Neuronal stem cell (in vitro differentiated cells): Measurements from ENCODE around the gene UNC5C.

Experiments
- DNase-seq: peaks from one replicate; pipeline ENCODE4 v3.0.0-alpha.2; 2013; ENCODE audit warnings: low spot score
- H2AFZ ChIP-seq: one replicate; pipeline ENCODE4 v1.6.1; 2013; ENCODE audit warnings: mild to moderate bottlenecking, low read length, inconsistent platforms
- H2AK5ac ChIP-seq: 2 replicates; pipeline ENCODE4 v1.6.1; 2013; ENCODE audit warnings: low read depth, mild to moderate bottlenecking, inconsistent platforms, low read length, moderate library complexity, mixed read lengths
- H2BK120ac ChIP-seq: 2 replicates; pipeline ENCODE4 v1.6.1; 2013; ENCODE audit warnings: low read depth, mild to moderate bottlenecking, inconsistent platforms, low read length, moderate library complexity, mixed read lengths
- H2BK12ac ChIP-seq: one replicate; pipeline ENCODE4 v1.6.1; 2013; ENCODE audit warnings: low read length, inconsistent platforms
- H2BK15ac ChIP-seq: 2 replicates; pipeline ENCODE4 v1.6.1; 2013; ENCODE audit warnings: mild to moderate bottlenecking, low read length, inconsistent platforms, mixed read lengths
- H2BK5ac ChIP-seq: one replicate; pipeline ENCODE4 v1.6.1; 2013; ENCODE audit warnings: inconsistent platforms, mild to moderate bottlenecking, low read length, moderate library complexity
- H3K14ac ChIP-seq: one replicate; pipeline ENCODE4 v1.6.1; 2013; ENCODE audit warnings: low read length, inconsistent platforms
- H3K18ac ChIP-seq: 2 replicates; pipeline ENCODE4 v1.6.1; 2013; ENCODE audit warnings: low read length, inconsistent platforms
- H3K23ac ChIP-seq: 2 replicates; pipeline ENCODE4 v1.6.1; 2013; ENCODE audit warnings: low read depth, mild to moderate bottlenecking, mixed read lengths, low read length, inconsistent platforms; ENCODE audit not compliant: poor library complexity
- H3K27ac ChIP-seq: replicated peaks from 3 replicates; pipeline ENCODE4 v1.5.1; 2013; ENCODE audit warnings: low read length, inconsistent platforms
- H3K27me3 ChIP-seq, 3 experiments: 2 replicates each; pipeline ENCODE4 v1.6.1; 2013; ENCODE audit warnings: low read length in 3 of 3, mild to moderate bottlenecking in 2 of 3, inconsistent platforms in 1 of 3, low read depth in 1 of 3, mixed read lengths in 1 of 3, moderate library complexity in 1 of 3; ENCODE audit not compliant: control insufficient read depth in 3 of 3, insufficient read depth in 3 of 3
- H3K36me3 ChIP-seq, 2 donors: replicated peaks in 1 of 2; 2 replicates each; pipeline ENCODE4 v1.6.1; 2013; ENCODE audit warnings: low read length in 2 of 2; ENCODE audit not compliant: control insufficient read depth in 2 of 2, insufficient read depth in 2 of 2
- H3K4ac ChIP-seq: 2 replicates; pipeline ENCODE4 v1.6.1; 2013; ENCODE audit warnings: inconsistent platforms, mild to moderate bottlenecking, low read length, moderate library complexity
- H3K4me1 ChIP-seq, 2 donors: 1 replicate in 1 of 2; 2 replicates in 1 of 2; pipeline ENCODE4 v1.6.1; 2013; ENCODE audit warnings: low read length in 2 of 2, low read depth in 1 of 2; ENCODE audit not compliant: control insufficient read depth in 2 of 2, insufficient read depth in 1 of 2
- H3K4me2 ChIP-seq: one replicate; pipeline ENCODE4 v1.6.1; 2013; ENCODE audit warnings: mild to moderate bottlenecking, low read length, inconsistent platforms; ENCODE audit not compliant: insufficient read depth, poor library complexity, severe bottlenecking
- H3K4me3 ChIP-seq, 2 donors: 2 replicates each; pipeline ENCODE4 v1.5.1; 2013; ENCODE audit warnings: low read length in 2 of 2, mild to moderate bottlenecking in 2 of 2, inconsistent platforms in 1 of 2, moderate library complexity in 1 of 2
- H3K79me1 ChIP-seq: one replicate; pipeline ENCODE4 v1.6.1; 2013; ENCODE audit warnings: low read depth, mild to moderate bottlenecking, inconsistent platforms, low read length, moderate library complexity
- H3K9ac ChIP-seq: one replicate; pipeline ENCODE4 v1.6.1; 2013; ENCODE audit warnings: mild to moderate bottlenecking, low read depth, low read length, inconsistent platforms; ENCODE audit not compliant: poor library complexity
- H3K9me3 ChIP-seq, 2 donors: replicated peaks in 1 of 2; 2 replicates each; pipeline versions ENCODE3 to v1.6.1; 2013; ENCODE audit warnings: low read length in 2 of 2, mild to moderate bottlenecking in 2 of 2, inconsistent platforms in 1 of 2, low read depth in 1 of 2, mixed read lengths in 1 of 2, moderate library complexity in 1 of 2; ENCODE audit not compliant: control insufficient read depth in 2 of 2, insufficient read depth in 1 of 2
- H4K8ac ChIP-seq: one replicate; pipeline ENCODE4 v1.6.1; 2013; ENCODE audit warnings: low read depth, mild to moderate bottlenecking, inconsistent platforms, low read length, moderate library complexity
- H4K91ac ChIP-seq: one replicate; pipeline ENCODE4 v1.6.1; 2013; ENCODE audit warnings: low read length, low read depth, mild to moderate bottlenecking, inconsistent platforms; ENCODE audit not compliant: poor library complexity
- WGBS, 2 donors: extraction: QIAGEN DNeasy Blood & Tissue Kit; methylation state at CpG; one replicate each; pipeline ENCODE4 v1.1.7; 2013; ENCODE audit warnings: missing lambda C conversion rate in 2 of 2, mixed read lengths in 1 of 2; ENCODE audit not compliant: insufficient read length in 2 of 2, insufficient replicate concordance in 1 of 2; ENCODE audit errors: extremely low coverage in 2 of 2; 5-methylcytosine and 5-hydroxymethylcytosine counted together

UNC5C gene

DNA sequence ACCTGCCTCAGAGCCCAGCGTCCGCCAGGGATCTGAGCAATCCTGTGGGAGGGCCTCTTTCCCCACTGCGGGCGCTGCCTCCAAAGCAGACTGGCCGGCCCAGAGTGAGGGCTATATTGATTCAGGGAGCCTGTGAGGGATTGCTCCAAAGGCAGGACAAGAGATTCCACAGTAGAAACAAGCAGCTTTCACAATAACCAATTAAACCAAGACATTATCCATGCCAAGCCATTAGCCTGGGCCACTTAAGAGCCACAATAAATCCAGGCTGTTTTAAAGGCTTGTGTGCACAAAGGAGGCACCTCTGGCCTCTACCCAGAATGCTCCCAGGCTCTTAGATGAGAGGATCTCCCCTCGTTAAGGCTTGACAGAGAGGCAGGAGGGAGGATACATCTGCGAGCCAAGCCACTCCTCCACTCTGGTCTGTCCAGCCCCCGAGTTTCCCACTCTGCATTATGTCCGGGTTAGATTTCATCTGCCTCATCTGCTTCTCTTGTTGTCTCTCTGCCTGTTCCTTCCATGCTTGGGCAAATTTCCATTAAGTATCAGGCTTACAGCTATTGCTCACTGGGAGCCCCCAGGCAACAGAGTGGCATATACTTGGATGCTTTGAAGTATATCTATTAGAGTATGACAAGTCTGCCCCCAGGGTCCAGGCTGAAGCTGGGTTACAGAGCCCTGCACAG, 357.9 kb downstream of the UNC5C start:
- Histone ChIP-seq H3K9me3 (peaks cover 0 to 5% of the 10 kb centered on the region in 2 donors), H3K4me2 (no peak overlapping the region), H3K9ac (no peak overlapping the region), H2BK5ac (no peak overlapping the region), H3K79me1 (no peaks in the 10 kb centered on the region), H3K27me3 (peaks cover 0 to 32% (median 0%) of the 10 kb centered on the region in 3 experiments), H4K8ac (no peak overlapping the region), H2BK15ac (peak overlapping the region; percentile 53), H3K4me3 (no peak overlapping the region), H3K18ac (peak overlapping the region; percentile 71), H3K4ac (no peak overlapping the region), H3K23ac (peak overlapping the region; percentile 31), H3K27ac (peak overlapping the region; percentile 40), H3K4me1 (peaks cover 9% of the 10 kb centered on the region in 2 donors), H2AFZ (peak overlapping the region; percentile 75), H2AK5ac (peak overlapping the region; percentile 30), H3K14ac (no peak overlapping the region), H4K91ac (no peak overlapping the region), H2BK12ac (no peak overlapping the region), H2BK120ac (no peak overlapping the region), H3K36me3 (peaks cover 0 to 16% of the 10 kb centered on the region in 2 donors)
- no CpG with 5 or more reads among the region's 9 CpGs for WGBS, 2 donors
- DNase-seq = peak; percentile 82

DNA sequence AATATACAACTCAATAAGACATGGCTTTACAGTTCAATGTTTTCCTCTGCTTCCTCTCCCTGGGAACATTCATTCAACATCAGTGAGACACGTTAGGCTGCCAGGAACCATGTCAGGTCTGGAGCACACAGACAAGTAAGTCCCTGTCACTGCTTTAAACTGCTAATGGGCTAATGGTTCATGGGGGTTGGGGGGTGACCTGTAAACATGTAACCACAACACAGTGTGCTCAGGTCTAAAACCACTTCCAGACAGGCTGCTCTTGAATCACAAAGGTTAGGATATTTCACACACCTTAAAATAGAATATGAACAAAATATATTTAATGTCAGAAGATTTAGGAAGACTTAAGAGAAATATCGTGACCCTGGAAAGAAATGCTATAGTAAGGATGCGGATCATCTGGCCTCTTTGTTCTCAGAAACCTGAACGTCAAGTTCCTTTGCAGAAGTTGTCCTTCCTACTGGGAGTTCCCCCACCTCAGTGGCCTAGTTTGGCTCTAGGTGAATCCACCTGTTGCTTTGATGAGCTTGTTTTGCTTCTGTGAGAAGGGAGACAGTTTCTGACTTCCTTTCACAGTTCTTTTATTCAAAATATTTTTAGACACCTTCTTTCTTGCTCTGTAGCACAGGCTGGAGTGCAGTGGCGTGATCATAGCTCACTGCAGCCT, 359.9 kb downstream of the UNC5C start:
- no peak overlapping the region for H2BK5ac ChIP-seq
- no peak overlapping the region for H2AK5ac ChIP-seq
- no peak overlapping the region for H3K4ac ChIP-seq
- H3K4me3 ChIP-seq = no peak overlapping the region
- H2BK15ac ChIP-seq = no peak overlapping the region
- no peak overlapping the region for H3K9ac ChIP-seq
- H3K36me3 ChIP-seq = peaks cover 0 to 20% of the 10 kb centered on the region in 2 donors
- WGBS, 2 donors = no CpG with 5 or more reads among the region's 5 CpGs
- H3K18ac ChIP-seq = no peak overlapping the region
- no peak overlapping the region for H2AFZ ChIP-seq
- no peak overlapping the region for H2BK12ac ChIP-seq
- DNase-seq = no peak
- peaks cover 0 to 6% of the 10 kb centered on the region in 2 donors for H3K9me3 ChIP-seq
- H2BK120ac ChIP-seq = no peak overlapping the region
- H3K23ac ChIP-seq = no peak overlapping the region
- H3K27ac ChIP-seq = no peak overlapping the region
- no peak overlapping the region for H3K4me2 ChIP-seq
- H3K79me1 ChIP-seq = no peaks in the 10 kb centered on the region
- H3K4me1 ChIP-seq = peaks cover 9% of the 10 kb centered on the region in 2 donors
- no peak overlapping the region for H4K8ac ChIP-seq
- peaks cover 0 to 29% (median 0%) of the 10 kb centered on the region in 3 experiments for H3K27me3 ChIP-seq
- no peak overlapping the region for H4K91ac ChIP-seq
- no peak overlapping the region for H3K14ac ChIP-seq

DNA sequence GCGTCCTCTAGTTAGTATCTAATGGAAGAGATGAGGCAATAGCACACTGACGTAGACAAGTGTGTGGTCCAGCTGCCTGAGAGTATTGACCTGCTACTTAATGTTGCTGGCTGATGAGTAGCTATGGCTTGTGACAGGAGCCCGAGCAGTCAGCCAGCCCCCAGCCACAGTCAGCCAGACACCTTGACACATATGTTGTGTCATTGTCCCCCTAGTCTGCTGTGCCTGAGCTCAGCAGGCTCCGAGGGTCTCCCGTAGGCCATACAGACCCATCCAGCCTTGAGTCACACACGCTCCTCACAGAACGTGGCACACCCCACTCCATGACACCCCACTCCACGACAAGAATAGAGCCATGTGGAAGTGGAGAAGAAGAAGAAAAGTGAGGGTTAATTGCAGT, 362.1 kb downstream of the UNC5C start:
- no peak overlapping the region for H2BK5ac ChIP-seq
- no peak overlapping the region for H2AFZ ChIP-seq
- peaks cover 17 to 23% of the 10 kb centered on the region in 2 donors for H3K4me1 ChIP-seq
- H3K27me3 ChIP-seq = peaks cover 0 to 15% (median 0%) of the 10 kb centered on the region in 3 experiments
- no peak overlapping the region for H2AK5ac ChIP-seq
- H3K14ac ChIP-seq = no peak overlapping the region
- no peak overlapping the region for H4K8ac ChIP-seq
- H3K4me2 ChIP-seq = no peak overlapping the region
- no peak overlapping the region for H3K9ac ChIP-seq
- DNase-seq = no peak
- peaks cover 0 to 26% of the 10 kb centered on the region in 2 donors for H3K36me3 ChIP-seq
- no peak overlapping the region for H2BK12ac ChIP-seq
- H3K23ac ChIP-seq = no peak overlapping the region
- no peak overlapping the region for H3K4ac ChIP-seq
- no peak overlapping the region for H4K91ac ChIP-seq
- WGBS, 2 donors = no CpG with 5 or more reads among the region's 8 CpGs
- no peak overlapping the region for H3K18ac ChIP-seq
- H3K9me3 ChIP-seq = peaks cover 0 to 6% of the 10 kb centered on the region in 2 donors
- no peak overlapping the region for H2BK120ac ChIP-seq
- no peaks in the 10 kb centered on the region for H3K79me1 ChIP-seq
- H2BK15ac ChIP-seq = no peak overlapping the region
- H3K27ac ChIP-seq = no peak overlapping the region
- no peak overlapping the region for H3K4me3 ChIP-seq

DNA sequence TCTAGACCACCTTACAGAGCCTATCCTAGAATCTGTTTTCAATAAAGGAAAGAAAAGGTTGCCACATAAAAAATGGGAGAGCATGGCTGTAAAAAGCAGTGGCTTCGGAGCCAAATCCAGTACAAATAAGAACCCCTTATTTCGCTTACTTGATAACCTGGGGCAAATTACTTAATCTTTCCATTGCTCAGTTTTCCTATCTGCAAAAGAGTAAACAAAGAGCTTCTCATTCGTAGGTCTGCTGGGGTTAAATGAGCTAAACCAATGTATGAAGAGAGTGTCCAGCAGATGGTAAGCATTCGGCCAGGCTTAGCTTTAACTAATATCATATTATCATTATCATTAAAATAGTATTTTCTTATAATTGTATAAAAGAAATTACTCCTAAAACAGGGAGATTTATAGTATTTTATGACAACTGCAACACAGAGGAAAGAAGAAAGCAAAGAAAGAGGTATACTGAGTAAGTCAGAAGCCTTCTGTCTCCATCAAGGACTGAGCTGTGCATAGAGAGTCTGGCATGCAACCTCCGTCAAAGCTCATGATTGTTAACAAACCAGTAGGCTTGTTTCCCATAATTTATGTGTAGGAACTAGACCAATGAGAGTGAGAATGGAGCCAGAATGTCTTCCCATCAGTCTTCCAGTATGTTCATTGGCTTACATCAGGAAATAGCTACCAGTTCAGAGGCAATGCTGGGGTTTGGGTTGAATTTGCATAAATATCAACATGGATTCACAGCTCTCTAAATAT, 364.9 kb downstream of the UNC5C start:
- H3K4me2 ChIP-seq = no peak overlapping the region

More for the DNA sequence above, 364.9 kb downstream of the UNC5C start:
- Histone ChIP-seq H3K4me1 (peaks cover 21 to 28% of the 10 kb centered on the region in 2 donors), H3K14ac (no peak overlapping the region), H3K36me3 (peaks cover 0 to 28% of the 10 kb centered on the region in 2 donors), H2BK120ac (no peak overlapping the region), H3K27me3 (peaks cover 0 to 11% (median 0%) of the 10 kb centered on the region in 3 experiments), H2AK5ac (no peak overlapping the region), H3K9me3 (peaks cover 0 to 6% of the 10 kb centered on the region in 2 donors), H3K18ac (no peak overlapping the region), H3K79me1 (no peaks in the 10 kb centered on the region), H2AFZ (no peak overlapping the region), H2BK5ac (no peak overlapping the region), H3K4ac (no peak overlapping the region), H4K8ac (no peak overlapping the region), H3K27ac (no peak overlapping the region), H3K4me3 (no peak overlapping the region), H3K9ac (no peak overlapping the region), H2BK15ac (no peak overlapping the region), H4K91ac (no peak overlapping the region), H3K23ac (no peak overlapping the region), H2BK12ac (no peak overlapping the region)
- no peak for DNase-seq
- WGBS, 2 donors = no CpG with 5 or more reads among the region's 5 CpGs
